ENCODE data around the gene DSCAML1.
"Not testable (repeated sequence)": the region's sequence is repeated elsewhere in the genome, so short reads cannot be mapped to it uniquely, and the experiment has no call there.

The DSCAML1 gene

DNA sequence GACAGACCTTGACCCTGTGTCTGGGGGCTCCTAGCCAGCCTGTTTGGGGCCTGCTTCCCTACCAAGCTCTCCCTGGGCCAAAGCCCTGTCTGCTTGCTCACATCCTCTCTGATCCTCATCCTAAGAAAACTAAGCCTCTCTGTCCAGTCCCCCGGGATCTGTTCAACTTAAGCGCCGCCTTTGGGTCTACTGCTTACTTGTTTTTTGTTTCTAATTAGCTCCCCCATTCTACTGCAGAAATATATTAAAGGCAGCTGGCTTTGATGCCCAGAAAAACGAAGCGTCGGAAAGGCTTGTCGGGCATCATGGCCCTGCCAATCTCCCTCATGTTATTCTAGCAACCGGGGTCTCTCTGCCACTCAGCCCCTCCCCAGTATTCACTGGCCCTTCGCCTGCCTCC, 3.4 kb downstream of the DSCAML1 start:
- no peak for DNase-seq

DNA sequence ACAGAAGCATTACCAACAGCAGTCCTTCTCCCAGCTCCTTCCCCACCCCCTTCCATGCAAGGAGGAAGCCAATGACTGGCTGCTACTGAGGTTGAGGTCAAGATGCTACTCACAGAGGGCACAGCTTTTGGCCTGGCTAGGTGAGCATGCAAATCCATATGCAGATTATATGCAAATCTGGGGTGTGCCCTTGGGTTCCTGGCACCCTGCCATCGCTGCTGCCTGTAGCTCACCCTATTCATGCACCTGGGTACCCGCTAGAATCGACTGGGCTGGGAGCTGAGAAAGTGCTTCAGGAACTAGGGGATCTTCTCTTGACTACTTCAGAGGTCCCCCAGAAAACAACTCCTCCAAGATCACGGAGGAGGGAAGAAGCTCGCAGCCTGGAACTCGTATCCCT, 4.0 kb downstream of the DSCAML1 start:
- DNase-seq: no peak

DNA sequence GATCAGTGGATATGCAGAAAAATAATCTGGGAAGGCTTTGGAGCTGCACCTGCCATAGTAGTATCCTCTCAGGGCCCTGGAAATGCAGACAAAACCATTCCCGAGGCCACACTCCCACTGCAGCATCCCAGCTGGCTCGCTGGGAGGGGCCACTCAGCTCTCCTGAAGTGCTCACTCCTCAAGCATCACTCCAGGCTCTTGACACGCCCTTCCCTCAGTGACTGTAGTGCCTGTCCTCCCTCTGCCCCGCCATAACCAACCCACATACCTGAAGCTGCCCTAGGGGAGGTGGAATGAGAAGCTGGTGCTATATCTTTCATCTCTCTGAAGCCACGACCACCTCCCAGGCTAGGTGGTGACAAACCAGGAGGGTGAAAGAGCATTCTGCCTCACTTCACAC, 4.8 kb downstream of the DSCAML1 start:
- peak; percentile 61 for DNase-seq

DNA sequence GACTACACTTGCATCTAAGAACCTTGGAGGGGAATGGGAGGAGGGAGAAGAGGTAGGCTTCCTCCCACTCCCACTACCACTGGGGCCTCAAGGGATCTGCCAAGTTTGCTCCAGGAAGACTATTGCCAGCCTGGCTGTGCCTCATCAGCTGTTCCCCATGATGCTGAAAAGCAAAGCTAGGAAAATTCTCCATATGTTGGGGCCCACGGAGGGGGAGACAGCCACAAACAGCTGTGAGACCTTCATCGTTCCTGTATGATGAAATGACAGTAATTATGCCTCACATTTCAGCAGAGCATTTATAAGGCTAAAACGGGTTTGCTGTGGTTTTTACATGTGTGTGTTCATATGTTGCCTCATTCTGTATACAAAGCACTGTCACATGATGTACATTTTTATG, 6.7 kb downstream of the DSCAML1 start:
- DNase-seq: no peak

DNA sequence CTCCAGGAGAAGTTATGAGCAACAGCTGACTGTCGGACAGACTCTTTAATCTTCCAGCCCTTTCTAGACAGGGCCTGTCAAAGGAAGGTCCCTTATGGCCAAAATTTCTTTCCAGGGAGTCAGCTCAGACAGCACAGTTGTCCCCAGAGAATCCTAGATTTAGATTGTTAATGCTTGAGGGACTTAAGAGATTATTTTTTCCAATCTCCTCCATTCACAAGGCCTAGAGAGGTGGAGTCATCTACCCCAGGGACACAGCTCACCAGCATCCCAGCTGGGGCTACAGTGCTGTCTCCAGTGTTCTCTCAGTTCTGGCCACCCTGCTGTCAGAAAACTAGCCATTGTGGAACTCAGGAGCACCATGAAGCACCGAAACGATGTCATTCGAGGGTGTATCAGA, 7.8 kb downstream of the DSCAML1 start:
- no peak for DNase-seq

DNA sequence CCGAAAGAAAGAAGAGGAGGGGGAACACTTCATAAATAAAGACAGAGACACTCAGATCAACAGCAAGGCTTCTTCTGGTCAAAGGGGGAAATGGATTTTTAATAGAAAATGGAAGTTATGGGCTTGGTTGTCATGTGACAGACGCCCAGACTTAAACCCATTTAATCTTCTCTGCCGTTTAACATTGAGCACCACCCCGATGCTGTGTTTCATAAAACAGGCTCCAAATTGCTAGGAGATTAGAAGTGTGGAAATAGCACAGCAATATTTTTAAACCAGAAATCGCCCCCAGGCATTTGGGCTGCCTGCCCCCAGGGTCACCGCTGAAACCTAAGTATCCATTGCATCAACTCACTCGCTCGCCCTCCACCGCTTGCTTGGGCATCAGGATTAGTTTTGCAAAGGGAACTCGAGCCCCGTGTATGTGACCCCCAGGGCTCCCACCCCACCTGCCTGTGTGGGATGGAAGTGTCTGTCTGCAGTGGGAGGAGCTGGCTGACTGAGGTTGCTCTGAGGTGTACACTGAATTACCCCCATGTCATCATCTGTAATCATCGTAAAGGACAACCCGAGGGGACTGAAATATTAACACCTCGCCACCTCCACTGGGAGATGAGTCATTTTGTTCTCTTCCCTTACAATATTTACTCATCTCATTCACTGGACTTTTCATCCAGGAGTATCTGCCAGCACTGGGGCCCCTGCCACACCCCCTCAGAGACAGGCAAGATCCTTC, 10.7 kb downstream of the DSCAML1 start:
- peak; percentile 36 for DNase-seq

DNA sequence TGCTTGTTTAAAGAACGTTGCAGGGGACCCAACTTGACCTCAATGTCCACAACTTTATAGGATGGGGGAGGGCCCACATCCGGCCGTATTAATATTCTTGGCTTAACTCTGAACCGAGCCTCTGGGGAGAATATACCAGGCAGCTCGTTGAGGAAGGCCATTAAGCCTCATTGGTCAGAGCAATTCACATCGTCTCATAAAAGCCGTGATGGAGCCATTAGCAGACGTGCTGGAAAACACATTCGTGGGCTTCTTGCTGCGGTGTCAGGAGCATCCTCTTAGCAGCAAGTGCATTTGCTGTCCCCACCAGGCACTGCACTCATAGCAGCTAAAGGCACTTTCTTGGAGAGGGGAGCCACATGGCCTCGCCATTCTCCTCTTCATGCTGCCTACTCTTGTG, 14.9 kb downstream of the DSCAML1 start:
- no peak for DNase-seq

DNA sequence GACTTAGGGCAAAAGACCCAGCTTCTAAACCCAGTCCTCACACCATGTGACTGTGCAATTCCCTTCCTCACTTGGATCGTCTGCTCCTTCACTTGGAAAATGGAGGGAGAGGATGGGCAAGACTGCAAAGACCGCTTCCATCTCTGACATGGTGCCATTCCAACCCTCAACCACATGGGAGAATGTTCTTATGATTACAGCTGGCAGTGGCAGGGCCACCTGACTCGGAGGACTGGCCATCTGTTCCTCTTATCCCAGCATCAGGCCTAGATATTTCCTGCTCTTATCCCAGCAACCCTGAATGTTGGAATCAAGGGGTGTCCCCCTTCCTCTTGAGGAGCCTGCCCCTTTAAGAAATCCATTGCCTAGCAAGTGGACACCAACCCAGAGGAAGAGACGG, 15.4 kb downstream of the DSCAML1 start:
- DNase-seq: no peak

DNA sequence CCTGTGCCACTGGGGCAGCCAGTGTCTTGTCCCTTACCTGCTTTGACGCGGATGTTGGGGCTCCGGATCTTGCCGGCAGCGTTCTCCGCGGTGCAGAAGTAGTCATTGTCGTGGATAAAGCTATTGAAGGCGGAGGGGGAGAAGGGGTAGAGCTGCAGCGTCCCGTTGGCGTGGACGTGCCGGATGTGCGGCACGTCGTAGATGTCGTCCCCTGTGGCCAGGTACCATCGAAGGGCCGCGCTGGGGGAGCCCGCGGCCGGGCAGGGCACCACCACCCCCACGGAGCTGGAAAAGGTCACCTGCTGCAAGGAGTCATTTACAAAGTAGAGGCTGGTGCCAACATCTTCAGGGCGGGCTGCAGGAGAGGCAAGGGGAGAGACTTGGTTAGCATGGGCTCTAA, 16.6 kb downstream of the DSCAML1 start:
- no peak for DNase-seq

DNA sequence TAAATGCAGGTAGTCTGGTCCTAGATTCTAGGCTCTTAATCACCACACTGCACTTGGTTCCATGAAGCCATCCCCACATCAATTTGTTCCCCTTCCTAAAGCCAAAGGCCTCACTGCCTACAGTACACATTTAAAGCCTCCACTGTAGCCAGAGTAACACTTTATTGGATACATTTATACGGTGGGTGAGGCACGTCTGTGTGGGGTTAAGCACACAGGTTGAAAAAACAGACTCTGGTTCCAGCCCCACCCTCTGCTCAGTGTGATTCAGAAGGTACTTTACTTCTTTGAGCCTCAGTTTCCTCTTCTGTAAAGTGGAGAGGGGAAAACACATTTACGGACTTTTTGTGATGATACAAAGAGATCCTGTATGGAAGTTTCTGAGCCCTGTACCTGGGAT, 22.5 kb downstream of the DSCAML1 start:
- no peak for DNase-seq

DNA sequence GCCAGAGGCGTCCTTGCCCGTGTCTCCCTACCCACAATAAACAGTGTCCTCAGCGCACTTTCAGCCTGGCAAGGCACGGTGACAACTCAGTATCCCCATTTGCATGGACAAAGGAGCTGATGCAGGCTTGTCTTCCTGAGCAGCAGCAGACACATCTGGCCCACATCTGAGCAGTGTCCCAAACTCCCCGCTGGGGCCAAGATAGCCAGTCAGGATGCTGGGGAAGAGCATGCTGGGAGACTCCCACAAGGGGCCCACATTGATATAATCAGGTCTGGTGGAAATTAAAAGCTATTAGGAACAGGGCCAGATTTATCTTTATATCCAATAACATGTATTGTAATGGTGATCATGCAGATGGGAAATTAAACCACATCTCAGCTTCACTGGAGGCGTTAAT, 24.7 kb downstream of the DSCAML1 start:
- DNase-seq: no peak

DNA sequence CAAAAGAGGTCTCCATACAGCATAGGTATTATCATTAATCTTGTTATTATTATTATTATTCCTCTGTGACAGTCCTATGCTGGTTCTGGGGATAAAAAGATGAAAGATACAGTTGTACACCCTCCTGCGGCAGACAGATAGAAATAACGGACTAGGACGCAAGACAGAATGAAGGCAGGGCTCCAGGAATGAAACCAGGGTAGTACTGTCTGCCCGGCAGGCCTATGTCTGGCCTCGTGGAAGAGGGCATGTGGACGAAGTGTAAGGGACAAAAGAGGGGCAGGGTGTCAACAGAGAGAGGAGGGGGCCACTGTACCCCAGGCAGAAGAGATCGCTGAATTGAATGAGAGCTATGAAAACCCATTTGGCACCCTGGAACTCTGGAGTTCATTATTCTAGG, 25.2 kb downstream of the DSCAML1 start:
- no peak for DNase-seq

DNA sequence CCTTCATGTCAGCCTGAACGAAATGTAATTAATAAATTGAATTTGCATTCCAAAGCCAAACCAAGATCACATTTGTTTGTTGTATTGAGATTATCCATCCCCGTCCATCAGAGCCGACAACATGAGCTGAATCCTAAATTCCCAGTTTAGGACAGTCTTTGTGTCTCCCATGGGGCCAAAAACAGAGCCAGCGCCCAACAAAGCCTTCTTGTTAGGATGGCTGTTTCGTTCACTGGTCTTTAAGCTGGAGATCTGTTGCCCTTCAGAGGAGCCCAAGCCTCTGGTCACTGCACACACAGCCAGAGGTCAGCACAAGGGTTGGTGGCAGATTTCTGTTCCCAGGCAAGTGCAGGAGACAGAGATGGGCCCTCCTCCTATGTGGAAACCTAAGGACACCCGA, 25.8 kb downstream of the DSCAML1 start:
- DNase-seq: no peak

DNA sequence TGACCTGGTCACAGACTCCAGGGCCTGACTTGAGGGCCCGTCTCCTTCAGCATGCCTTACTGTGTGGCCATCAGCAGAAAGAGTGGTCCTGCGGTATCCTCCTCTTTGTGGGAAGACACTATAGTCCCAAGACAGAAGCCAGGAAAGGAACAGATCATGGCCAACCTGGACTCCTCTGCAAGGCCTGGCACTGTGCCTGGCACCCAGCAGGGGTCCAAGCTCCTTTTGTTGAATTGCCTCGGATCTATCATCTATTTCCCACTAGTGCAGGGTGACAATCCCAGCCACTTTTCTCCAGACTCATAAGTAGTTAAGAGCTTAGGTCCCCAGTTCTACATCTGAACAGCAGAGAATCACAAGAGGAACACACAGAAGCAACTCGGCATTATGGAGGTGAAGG, 27.0 kb downstream of the DSCAML1 start:
- peak; percentile 7 for DNase-seq

DNA sequence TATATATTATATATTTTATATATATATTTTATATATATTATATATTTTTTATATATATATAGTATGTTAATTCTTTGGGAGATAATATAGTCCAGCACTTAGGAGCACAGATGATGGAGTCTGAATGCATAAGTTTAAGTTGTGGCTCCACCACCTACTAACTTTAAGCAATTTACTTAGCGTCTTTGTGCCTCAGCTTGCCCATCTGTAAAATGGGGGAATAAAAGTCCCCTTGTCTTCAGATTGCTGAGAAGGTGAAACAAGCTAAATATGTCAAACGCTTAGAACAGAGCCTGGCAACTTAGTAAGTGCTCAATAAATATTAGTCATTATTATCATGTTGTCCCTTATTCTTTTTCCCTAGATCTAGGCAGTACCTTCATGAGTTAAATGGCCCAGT, 27.5 kb downstream of the DSCAML1 start:
- no peak for DNase-seq

DNA sequence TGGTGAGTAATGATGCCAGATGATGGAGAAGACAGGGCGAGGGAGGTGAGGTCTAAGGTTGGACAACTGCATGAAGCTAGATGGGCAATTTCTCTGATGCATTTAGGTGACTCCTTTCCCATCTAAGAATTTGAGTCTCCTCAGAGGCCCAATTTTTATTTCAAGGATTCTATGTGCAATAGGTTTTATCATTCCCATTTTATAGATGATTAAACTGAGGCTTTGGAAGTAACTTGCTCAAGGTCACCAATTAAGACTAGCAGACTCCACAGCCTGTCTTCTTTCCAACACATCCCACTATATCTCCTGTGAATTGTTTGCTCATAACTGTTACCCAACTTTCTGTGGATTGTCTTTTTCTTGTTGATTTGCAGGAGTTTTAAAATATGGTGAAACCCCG, 28.5 kb downstream of the DSCAML1 start:
- no peak for DNase-seq

DNA sequence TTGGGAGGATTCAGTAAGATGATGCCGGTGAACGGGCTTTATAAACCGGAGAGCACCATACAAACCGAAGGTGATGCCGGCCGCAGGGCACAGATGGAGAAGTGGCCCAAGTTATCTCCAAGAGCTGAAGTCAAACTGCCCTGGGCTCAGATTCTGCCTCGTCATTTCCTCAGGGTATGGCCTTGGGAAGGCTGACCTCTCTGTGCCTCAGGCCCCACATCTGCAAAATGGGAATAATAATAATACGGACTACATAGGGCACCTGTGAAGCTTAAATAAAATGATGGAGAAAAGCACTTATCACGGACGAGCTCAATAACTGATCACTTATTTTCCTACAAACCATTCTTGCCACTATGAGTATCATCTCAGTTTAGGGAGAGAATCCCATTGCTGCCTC, 29.9 kb downstream of the DSCAML1 start:
- DNase-seq: no peak

DNA sequence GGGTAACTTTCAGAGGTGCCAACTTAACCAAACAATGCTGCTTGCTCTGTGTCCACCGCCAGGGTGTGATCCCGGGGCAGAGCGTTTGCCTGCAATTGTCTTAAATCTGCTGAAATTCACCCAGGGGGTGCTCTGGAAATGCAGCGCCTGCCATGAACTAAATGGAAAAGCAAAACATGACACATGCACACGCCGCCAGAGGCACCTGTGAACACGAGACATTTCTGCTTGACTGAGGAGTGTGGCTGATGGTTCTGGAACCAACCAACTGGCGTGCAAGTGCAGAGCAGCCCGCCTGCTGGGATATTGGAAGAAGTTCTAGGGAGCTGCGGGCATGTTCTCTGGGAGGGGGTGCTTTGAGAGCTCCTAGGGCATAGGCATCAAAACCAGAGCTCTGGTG, 30.4 kb downstream of the DSCAML1 start:
- DNase-seq: no peak

DNA sequence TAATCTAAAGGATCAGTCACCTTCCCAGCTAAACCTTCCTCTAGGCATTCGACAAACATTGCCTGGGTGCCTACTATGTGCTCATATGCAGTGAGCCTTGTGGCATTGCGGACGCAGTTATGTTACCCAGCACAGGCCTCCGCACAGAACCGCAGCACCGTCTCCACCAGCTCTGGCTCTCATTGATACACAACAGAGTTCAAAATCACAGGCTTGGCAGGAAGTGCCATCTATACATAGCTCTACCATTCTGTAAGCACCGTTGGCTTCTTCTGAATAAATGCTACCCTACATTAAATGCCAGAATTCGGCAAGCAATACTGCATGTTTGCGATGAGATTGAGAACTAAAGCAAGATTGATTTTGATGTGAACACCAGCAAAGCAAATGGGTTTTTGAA, 31.0 kb downstream of the DSCAML1 start:
- DNase-seq: no peak

DNA sequence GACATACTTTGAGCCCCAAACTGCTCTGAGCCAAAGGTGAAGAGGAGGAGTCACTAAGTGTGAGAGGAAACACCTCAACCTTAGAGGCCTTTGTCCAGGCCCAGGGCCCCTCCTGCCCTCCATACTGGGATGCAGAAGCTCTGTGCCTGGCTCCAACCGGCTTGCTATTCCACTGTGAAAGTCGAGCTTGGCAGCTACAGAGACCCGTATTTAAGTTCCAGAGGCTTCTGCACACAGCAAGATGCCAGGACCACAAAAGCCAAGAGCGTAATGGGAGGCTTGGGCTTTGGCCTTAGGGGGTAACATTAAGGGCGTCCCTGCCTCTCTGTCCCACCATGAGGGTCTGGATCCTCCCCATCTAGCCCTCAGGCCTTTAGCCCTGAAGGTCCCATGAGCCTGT, 31.9 kb downstream of the DSCAML1 start:
- DNase-seq: no peak

DNA sequence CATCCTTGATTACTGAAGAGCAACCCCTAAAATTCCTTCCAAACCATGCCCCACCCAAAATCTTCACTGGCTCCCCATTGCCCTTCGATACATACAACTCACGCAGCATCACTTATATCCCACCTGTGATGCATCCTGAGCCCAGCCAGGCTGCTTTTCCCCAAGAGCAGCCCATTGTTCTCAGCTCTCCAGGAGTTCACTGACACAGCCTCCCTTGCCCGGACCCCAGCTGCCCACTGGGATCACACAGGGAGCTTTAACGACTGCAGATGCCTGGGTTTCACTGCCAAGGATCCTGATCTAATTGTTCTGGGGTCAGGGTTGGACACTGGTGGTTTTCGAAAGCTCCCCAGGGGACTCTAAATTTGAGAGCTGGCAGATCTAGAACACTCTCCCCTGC, 33.6 kb downstream of the DSCAML1 start:
- DNase-seq: not testable (repeated sequence)

DNA sequence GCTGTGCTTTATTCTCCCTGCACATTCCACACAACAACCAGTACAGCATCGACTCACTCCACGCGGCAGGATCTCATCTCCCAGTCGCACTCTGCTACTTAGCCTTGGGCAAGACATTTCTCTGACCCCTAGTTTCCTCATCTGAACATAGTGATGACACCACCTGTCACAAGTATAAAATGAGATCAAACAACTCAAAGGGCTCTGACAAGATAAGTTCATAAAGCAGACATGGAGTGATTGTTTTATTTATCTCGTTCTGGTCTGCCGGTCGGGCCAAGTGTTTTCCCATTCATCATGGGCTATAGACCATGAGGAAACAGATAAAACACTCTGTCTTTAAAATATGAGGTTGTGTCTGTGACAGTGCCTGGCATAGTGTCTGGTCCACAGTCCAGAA, 35.0 kb downstream of the DSCAML1 start:
- DNase-seq: peak; percentile 61

DNA sequence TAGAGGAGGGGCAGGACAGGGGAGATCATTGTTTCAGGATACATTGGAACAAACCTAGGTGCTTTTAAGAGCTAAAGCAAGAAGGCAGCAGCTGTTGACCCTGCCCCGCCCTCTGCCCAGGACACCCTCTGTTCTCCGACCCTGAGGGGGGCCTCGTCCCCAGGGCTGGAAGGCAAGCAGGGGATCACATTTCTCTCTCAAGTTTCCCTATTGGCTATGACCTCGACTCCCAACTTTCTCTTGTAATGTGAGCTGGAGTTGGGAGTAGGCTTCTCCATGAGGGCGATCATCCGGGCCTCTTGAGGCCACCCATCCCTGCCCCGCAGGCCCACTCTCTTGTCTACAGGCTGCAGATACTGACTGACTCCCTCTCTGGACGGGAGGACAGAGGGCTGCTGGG, 37.7 kb downstream of the DSCAML1 start:
- no peak for DNase-seq

DNA sequence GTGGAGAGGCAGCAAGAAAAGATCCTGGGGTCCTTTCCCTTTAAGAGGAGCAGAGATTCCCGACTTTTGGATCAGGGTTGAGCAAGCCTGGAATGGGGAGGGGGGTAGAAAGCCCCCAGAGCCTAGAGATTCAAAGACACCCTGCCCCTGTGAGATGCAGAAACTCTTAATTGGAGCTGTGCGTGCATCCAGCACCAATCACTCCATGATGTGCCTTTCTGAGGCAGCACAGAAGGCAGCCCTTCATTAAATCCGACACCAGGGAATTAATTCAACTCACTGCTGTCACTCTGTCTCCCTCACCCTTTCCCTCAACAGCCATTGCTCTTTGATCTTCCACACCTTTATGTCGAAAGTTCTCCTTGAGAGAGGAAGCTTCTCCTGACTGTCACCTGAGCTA, 43.0 kb downstream of the DSCAML1 start:
- DNase-seq: no peak

DNA sequence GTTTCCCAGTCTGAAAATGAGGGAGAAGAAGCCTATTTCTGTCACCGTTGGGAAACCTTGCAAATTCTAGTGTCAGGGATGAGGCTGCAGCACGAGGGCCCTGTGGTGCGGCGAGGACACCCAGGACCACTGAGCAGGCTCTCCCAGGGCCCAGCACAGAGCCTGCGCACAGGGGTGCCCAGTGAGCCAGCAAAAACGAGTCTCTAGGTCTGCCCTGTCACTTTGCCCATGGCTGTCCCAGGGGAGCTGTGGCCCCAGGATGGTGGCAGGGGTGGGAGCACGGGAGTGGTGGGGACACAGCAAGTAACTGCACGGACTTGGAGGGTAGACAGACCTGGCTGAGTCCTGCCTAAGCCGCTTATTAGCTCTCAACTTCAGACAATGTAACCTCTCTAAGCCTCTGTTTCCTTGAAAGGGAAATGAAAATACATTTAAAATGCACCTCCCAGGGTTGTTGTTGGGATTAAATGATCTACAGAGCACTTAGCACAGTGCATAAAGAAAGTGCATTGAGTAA, 44.2 kb downstream of the DSCAML1 start:
- no peak for DNase-seq

Measured in NCI-H2029 (cell line).